ENCODE measurements around the gene ADAM22.

The ADAM22 gene

DNA sequence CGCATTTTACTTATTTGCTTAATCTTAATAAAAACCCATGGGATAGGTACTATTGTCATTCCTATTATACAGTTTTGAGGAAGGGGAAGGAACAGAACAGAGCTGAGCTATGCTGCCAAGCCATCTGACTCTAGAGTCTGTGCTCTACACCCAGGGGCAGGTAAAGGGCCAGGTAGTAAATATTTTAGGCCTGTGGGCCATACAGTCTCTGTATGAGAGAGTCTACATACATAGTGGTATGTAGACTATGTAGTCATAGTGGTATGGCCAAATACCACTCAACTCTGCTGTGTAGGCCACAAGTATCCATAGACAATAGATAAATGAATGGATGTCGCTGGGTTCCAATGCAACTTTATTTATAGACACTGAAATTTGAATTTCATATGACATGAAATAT is 289.2 kb downstream of the ADAM22 start:
- Mint-ChIP-seq H3K4me3 (no peak overlapping the region), H3K9me3 (no peaks in the 10 kb centered on the region)
- CTCF ChIA-PET = no interaction called here

DNA sequence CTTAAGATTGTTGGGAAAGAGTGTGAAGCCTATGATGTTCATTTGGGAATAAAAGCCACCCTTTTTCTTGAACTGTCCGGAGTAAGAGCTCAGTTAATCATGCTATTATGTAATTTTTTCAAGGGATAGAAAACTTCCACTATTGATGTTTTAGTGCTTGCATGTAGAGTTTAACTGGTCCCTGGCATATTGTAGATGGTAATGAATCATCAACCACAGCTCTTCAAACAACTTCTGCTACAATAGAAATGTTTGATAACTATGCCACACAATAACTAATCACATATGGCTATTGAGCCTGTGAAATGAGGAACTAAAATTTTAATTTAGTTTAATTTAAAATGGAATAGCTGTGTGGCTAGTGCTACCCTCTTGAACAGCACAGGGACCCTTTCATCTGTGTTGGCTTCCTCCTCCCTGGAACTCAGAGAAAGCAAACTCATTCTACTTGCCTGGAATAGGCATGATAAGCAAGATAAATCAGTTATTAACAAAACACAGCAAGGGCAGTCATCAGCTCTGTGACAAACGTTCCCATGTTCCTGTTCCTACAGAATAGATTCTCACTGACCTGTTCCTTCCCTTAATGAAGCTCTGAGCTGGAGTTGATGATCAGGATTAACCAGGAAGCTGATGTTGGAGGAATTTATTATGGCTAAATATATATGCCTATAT is 290.7 kb downstream of the ADAM22 start:
- peaks cover 7% of the 10 kb centered on the region for H3K27me3 Mint-ChIP-seq
- no peaks in the 10 kb centered on the region for H3K9me3 Mint-ChIP-seq
- no peak overlapping the region for H3K4me3 Mint-ChIP-seq
- no peak overlapping the region for H3K27ac Mint-ChIP-seq
- no peak for DNase-seq
- no peaks in the 10 kb centered on the region for H3K36me3 Mint-ChIP-seq
- CTCF ChIA-PET = no interaction called here
- H3K4me1 Mint-ChIP-seq = peaks cover 11% of the 10 kb centered on the region

More for the DNA sequence above, 289.2 kb downstream of the ADAM22 start:
- no peak overlapping the region for H3K27ac Mint-ChIP-seq
- H3K36me3 Mint-ChIP-seq = no peaks in the 10 kb centered on the region
- H3K27me3 Mint-ChIP-seq = peaks cover 7% of the 10 kb centered on the region
- H3K4me1 Mint-ChIP-seq = peaks cover 17% of the 10 kb centered on the region
- DNase-seq = no peak

GRCh38 chr7:88226201-88226600 is 292.1 kb downstream of the ADAM22 start:
- Mint-ChIP-seq H3K27me3 (peaks cover 12% of the 10 kb centered on the region), H3K36me3 (no peaks in the 10 kb centered on the region), H3K4me1 (peaks cover 1% of the 10 kb centered on the region), H3K27ac (no peak overlapping the region), H3K9me3 (no peaks in the 10 kb centered on the region), H3K4me3 (no peak overlapping the region)
- CTCF ChIA-PET = interaction anchor here (1.3 kb wide), 1 partner anchor 57 kb away, joined by 3 read pairs; no protein-coding TSS in a partner anchor
- no peak for DNase-seq

DNA sequence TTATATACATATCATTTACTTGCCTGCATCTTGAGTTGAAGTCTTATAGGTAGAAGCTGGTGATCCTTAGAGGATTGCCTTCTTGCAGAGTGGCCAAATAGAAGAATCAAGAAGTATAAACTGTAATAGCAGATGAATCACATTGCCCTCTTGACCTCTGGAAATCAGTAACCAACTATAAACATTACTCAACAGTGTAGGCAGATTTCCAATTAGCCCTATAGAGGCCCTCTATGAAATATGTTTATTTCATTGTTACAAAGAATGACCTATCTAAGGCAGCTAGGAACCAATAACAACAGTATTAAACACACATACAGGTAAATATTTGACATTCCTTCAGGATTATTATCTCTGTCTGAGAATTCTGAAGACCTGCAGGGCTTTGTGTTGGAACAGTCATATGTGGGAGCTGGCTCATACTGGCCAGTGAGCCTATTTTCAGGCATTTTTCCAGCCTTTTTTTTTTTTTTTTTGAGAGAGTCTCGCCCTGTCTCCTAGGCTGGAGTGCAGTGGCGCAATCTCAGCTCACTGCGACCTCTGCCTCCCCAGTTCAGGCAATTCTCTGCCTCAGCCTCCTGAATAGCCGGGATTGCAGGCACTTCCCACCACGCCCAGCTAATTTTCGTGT is 292.9 kb downstream of the ADAM22 start:
- CTCF ChIA-PET = interaction anchor here (1.3 kb wide), 1 partner anchor 58 kb away, joined by 3 read pairs; no protein-coding TSS in a partner anchor

GRCh38 chr7:88229302-88229995 is 295.4 kb downstream of the ADAM22 start:
- Mint-ChIP-seq H3K36me3 (no peaks in the 10 kb centered on the region), H3K4me1 (no peaks in the 10 kb centered on the region), H3K27ac (no peak overlapping the region), H3K4me3 (no peak overlapping the region), H3K27me3 (peaks cover 17% of the 10 kb centered on the region), H3K9me3 (no peaks in the 10 kb centered on the region)
- CTCF ChIA-PET = no interaction called here
- DNase-seq = no peak

More for the DNA sequence above, 292.9 kb downstream of the ADAM22 start:
- H3K27ac Mint-ChIP-seq = no peak overlapping the region
- no peak overlapping the region for H3K4me3 Mint-ChIP-seq
- no peaks in the 10 kb centered on the region for H3K4me1 Mint-ChIP-seq
- no peak for DNase-seq
- H3K9me3 Mint-ChIP-seq = no peaks in the 10 kb centered on the region
- no peaks in the 10 kb centered on the region for H3K36me3 Mint-ChIP-seq
- peaks cover 12% of the 10 kb centered on the region for H3K27me3 Mint-ChIP-seq

DNA sequence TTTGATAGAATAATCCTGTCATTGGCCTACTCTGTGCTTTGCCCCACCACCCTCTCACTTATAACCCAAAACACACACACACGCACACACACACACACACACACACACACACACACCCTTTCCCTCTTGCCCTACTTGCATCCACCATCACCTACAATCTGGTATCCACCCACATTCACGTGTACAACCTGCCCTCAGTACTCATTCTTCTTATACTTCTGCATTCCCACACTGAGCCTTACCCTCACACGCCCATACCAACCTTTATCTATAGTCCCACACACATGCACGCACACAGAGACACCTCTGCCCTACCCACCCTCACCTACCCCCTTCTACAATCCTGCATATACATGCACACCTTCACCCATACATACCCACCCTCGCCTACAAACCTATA is 296.6 kb downstream of the ADAM22 start:
- Mint-ChIP-seq H3K4me1 (no peaks in the 10 kb centered on the region), H3K9me3 (no peaks in the 10 kb centered on the region), H3K27me3 (peaks cover 17% of the 10 kb centered on the region), H3K4me3 (no peak overlapping the region), H3K36me3 (no peaks in the 10 kb centered on the region), H3K27ac (no peak overlapping the region)
- no peak for DNase-seq
- CTCF ChIA-PET = no interaction called here

DNA sequence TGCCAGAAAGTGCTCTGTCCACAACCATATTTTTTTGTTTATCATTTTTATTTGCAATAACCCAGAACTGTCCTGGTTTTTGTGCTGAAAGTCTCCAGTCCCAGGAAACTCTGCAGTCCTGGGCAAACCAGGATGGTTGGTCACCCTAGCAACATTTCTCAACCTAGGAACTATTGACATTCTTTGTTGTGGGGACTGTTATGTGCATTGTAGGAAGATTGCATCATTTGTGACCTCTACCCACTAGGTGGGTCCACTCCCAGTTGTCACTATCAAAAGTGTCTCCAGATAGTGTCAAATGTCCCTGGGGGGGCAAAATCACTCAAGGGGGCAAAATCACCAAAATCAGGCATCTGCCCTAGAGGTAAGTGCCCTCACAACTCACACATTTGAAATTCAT is 299.8 kb downstream of the ADAM22 start:
- Mint-ChIP-seq H3K4me1 (peaks cover 6% of the 10 kb centered on the region), H3K9me3 (no peaks in the 10 kb centered on the region), H3K27ac (no peak overlapping the region), H3K4me3 (no peak overlapping the region), H3K27me3 (peaks cover 13% of the 10 kb centered on the region), H3K36me3 (no peaks in the 10 kb centered on the region)
- no peak for DNase-seq
- CTCF ChIA-PET = no interaction called here

GRCh38 chr7:88239852-88240251 is 305.8 kb downstream of the ADAM22 start:
- Mint-ChIP-seq H3K36me3 (no peaks in the 10 kb centered on the region), H3K4me3 (no peak overlapping the region), H3K9me3 (no peaks in the 10 kb centered on the region), H3K27me3 (peaks cover 4% of the 10 kb centered on the region), H3K4me1 (peaks cover 6% of the 10 kb centered on the region), H3K27ac (no peak overlapping the region)
- no peak for DNase-seq
- CTCF ChIA-PET = no interaction called here

DNA sequence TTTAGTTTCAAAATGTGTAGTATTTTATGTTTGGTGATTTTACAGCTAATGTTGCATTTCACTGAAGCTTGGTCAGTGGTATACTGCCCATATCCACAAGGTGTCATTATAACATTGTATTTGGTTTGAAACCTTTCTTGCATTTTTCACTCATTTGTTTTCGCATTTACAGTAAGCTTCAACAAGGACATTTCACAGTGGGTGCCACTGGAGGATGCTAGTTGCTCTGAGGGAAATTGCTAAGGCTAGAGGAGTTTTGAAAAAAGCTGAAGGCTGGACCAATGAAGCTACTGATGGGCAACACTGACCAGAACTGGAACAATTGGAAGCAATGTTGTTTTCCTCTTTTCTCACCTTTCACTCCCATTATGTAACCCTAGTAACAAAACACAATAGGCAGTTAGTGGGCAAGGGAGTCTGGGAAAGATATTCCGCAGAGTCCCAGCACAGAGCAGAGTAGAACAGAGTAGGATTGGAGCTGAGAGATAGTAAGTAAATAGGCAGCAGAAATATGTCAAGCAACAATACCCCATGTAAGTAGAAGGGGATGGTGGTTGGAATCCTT is 309.4 kb downstream of the ADAM22 start:
- H3K4me1 Mint-ChIP-seq = no peaks in the 10 kb centered on the region
- DNase-seq = no peak
- no peak overlapping the region for H3K27ac Mint-ChIP-seq
- H3K36me3 Mint-ChIP-seq = no peaks in the 10 kb centered on the region
- CTCF ChIA-PET = interaction anchor here (1.2 to 1.3 kb wide), 2 partner anchors 305 to 592 kb away, joined by 3 read pairs; no protein-coding TSS in a partner anchor
- peaks cover 4% of the 10 kb centered on the region for H3K27me3 Mint-ChIP-seq
- H3K4me3 Mint-ChIP-seq = no peak overlapping the region
- H3K9me3 Mint-ChIP-seq = no peaks in the 10 kb centered on the region

- no peak for DNase-seq
- Mint-ChIP-seq H3K36me3 (no peaks in the 10 kb centered on the region), H3K4me1 (no peaks in the 10 kb centered on the region), H3K9me3 (no peaks in the 10 kb centered on the region), H3K4me3 (no peak overlapping the region), H3K27ac (no peak overlapping the region), H3K27me3 (peaks cover 4% of the 10 kb centered on the region)
- CTCF ChIA-PET = interaction anchor here (1.3 kb wide), 1 partner anchor 304 kb away, joined by 3 read pairs; no protein-coding TSS in a partner anchor
Measured at GRCh38 chr7:88244258-88244657, 310.2 kb downstream of the ADAM22 start.
